Suprapubic skin (tissue), 3 donors: ENCODE measurements around the gene SLC16A12.

Experiments used
- CTCF ChIP-seq, 2 donors: fragments of 200-600 bp in 1 of 2; fragments of 450-650 bp in 1 of 2; sonication (generic) in 1 of 2; IDR thresholded peaks; one replicate each; pipeline ENCODE4 v1.5.1; 2016 to 2019; ENCODE audit warnings: antibody characterized with exemption in 2 of 2, mild to moderate bottlenecking in 1 of 2, moderate library complexity in 1 of 2
- POLR2A ChIP-seq, 2 donors: fragments of 450-650 bp; IDR thresholded peaks; one replicate each; pipeline ENCODE4 v1.6.1; 2017; ENCODE audit warnings: antibody characterized with exemption in 2 of 2, mild to moderate bottlenecking in 2 of 2, moderate library complexity in 2 of 2

GRCh38 chr10:89419548-89419947 is 115.8 kb downstream of the SLC16A12 start:
- TF ChIP-seq CTCF (IDR thresholded peaks at IDR 0.05) (peak in 1 of 2 donors; percentile 11), POLR2A (IDR thresholded peaks at IDR 0.05) (no peak)
